COLO829 (cell line): ENCODE results near the gene MAGED2.
"Not testable (repeated sequence)": the region's sequence is repeated elsewhere in the genome, so short reads cannot be mapped to it uniquely, and the experiment has no call there.

Source experiments
- DNase-seq: peaks from one replicate; pipeline ENCODE4 v3.0.0; 2012; ENCODE audit warnings: low spot score

The MAGED2 gene

DNA sequence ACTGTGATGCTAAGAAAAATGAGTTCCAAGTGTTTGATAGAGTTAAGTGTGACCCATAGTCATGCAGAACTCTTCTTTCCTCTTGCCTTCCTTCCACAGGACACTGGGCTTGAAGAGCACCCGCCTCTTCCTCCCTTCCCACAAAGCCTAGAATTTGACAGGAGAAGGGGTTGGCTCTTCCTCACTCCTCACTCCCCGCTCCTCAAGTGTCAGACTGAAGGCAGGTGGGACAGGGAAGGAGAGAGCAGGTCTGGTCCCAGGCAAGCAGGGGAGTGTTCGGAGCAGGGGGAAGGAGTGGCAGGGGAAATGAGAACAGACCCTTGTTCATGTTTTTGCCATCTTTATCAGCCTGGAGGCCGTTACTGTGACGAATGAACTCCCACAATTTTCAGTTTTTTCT is 10.7 kb downstream of the MAGED2 start:
- no peak for DNase-seq

DNA sequence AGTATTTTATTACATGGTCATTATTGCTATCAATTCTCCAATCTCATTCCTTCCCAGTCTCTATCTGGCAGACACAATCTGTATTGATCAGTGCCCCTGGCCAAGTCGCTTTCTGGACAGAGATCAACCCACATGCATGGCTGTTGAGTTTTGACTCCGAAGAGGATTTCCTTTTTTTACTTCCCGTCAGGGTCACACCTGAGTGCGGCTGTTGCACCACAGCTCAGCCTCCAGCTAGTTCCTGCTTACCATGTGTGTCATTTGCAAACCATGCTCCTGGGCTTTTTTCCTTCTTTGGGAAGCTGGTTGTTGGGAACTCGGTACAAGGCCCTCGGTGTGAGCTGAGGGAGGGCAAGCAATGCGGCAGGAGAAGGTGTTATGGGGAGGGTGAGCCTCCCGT is 11.7 kb downstream of the MAGED2 start:
- DNase-seq: no peak

DNA sequence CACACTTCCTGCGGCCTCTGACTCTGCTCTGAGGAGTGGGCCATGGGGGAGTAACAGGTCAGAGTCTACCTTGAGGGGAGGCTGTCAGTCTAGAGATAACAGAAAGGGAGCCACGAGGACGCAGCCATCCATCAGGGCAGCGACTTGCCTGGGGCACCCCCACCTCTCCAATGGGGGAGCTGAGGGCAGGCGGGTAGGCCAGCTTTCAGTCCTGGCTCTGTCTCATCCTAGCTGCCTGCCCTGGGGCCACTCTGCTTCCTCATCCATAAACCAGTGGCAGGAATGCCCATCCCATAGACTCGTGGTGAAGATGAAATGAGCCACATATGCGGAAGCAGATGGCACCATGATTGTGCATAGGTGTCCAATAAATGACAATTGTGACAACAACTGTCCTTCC is 13.2 kb downstream of the MAGED2 start:
- no peak for DNase-seq

DNA sequence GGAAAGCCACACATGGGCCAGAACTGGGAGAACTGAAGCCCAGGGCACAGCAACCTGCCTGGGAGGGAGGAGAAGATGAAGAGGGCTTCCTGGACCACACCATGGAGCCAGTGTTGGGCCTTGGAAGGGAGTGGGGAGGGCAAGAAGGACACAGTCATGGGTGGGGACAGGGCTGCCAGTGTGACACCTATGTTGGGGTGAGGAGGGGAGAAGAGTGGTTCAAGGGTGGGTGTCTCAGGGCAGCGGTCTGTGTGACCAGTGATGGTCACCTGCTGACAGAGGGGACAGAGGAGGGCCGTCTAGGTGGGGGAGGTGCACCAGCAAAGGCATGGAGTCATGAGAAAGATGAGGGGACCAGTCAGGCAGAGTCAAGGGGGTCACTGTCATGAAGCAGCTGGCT is 13.8 kb downstream of the MAGED2 start:
- no peak for DNase-seq

DNA sequence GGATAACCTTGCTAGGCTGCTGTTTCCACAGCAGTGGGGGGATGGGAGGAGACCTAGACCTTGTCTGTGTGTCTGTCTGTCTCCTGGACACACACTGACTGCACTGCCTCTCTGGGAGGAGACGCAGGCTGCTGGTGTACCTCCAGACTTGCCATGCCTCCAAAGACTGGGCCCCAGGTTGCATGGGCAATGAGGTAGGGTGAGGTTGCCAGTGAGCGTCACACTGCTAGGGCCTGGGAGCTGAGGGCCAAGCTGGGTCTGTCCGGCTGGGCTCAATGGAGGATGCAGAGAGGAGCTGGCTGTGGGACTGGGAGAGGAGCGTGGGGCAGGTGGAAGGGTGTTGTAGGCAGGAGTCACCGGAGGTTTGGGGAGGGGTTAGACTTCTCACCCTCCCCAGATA is 16.6 kb downstream of the MAGED2 start:
- DNase-seq: no peak

DNA sequence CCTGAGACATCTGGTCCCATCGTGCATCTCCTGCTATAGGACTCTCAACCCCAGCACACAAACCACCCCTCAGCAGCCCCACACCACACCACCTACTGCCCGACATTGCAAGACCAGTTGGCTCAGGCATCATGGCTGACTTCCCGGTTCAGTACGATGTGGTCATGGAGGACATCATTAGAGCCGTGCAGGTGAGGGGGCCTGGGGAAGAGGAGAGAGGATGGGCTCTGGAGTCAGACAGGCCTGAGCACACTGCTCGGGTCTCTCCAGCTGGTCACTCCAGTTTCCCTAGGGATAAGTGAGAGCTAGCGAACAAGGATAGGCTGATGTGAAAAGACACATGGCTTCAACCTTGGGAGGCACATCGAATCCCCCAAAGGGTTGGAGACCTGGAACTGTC is 17.2 kb downstream of the MAGED2 start:
- DNase-seq: no peak

DNA sequence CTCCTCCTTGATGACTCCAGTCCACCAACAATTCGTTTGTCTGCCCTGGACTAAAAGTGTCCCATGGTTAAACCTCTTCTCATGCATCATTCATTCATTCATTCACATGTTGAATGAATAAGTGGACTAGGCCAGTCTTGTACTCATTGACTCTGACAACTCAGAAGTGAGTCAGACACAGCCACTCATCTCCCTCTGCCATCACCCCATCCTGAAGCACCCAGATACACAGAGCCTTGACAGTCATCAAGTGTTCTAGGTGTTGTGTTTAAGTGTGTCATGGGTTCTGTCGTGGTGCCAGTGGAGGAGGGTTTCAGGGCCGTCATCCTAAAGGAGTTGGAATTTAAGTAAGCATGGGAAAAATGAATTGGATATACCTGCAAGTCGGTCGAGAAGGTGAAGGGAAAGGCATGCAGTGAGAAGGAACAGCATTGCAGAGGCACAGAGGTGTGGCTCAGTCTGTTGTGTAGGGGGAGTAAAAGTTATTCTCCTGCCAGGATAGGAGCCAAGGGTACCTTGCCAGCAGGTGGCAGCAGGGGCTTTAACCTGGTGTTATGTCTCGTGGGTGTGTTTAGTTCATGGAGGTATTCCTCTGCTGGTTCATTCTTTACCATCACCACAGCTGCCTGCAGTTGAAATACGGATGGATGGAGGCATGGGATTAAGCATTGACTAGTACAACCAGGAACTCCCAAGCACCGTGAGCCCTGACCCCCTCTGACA is 18.3 kb downstream of the MAGED2 start:
- DNase-seq: no peak

DNA sequence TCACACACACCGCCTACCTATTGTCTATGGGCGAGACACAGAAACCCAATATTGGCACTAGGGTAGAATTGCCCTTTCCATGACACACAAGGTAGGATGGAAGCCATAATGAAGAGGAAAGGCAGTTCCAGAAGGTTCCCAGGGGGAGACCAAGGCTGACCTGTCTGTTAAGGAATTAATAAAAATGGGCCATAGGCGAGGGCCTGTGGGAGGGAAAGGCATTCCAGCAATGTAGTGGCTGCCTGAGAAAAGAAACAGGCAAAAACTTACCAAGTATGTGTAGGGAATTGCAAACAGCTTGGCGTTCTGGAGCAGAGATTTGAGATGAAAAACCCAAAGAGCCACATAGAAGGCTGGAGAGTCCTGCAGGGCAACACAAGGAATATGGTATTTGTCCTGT is 19.1 kb downstream of the MAGED2 start:
- DNase-seq: no peak

DNA sequence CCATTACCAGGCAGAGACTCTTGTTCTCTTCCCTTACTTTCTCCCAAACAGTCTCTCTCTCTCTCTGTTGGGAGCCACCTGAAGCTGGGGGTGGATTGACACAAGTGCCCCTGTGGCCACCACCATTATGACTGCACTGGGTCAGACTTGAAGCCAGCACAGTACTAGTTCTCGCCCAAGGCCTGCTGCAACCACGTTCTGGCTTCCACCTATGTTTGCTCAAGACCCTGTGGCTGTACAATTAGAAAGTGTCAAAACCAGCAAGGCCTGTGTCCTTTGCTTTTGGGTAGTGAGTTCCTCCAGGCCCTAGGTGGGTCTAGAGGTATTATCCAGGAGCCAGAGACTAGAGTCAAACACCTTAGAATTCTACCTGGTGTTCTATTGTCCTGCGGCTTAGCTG is 31.0 kb downstream of the MAGED2 start:
- no peak for DNase-seq

DNA sequence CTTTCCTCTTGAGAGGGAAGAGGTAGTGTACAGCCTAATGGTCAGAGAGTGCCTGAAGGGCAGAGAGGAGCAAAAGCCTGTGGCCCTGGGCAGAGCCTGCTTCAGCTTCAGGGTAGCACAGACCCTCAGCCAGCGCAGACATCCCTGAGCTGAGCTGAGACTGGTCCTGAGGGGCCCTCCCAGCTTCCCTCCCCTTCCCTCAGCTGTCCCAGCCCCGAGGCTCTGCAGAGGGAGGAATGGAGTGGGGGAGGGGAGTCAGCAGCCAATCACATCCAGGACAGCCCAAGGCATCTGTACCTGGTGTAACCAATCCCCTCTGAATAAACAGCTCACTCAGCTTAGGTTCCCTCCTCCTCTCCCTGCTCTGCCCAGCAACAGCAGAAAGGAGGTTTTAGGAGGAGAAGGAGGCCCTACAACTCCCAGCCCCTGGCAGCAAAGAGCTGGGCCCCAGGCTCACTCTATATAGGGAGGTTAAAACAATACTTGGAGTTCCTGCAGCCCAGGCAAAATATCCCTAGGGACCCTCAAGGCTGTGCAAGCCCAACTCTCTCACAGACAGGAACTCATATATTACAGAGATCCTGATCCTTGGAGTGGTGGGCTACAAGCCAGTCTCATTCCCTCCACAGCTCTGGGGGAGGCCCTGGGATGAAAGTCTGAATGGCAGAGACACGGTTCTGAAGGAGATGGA is 33.8 kb downstream of the MAGED2 start:
- DNase-seq: not testable (repeated sequence)

DNA sequence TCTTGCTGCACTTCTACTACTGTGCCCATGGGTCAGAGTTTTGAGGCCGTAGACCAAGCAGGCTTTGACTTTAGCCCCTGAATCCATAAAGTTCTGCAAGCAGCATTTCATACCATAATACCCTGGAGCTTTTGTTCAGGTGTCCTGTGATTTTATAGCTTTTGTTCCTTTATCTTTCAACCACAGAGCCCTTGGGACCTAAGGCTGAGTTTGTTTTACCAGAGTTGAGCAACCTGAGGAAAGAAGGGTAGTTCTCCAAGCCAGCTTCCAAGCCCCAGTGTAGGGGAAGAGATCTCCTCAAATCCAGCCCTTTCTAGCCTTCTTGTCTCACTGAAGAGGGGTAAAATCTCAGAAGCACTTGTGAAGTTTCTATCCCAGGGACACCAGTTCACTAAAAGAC is 35.1 kb downstream of the MAGED2 start:
- DNase-seq: no peak

DNA sequence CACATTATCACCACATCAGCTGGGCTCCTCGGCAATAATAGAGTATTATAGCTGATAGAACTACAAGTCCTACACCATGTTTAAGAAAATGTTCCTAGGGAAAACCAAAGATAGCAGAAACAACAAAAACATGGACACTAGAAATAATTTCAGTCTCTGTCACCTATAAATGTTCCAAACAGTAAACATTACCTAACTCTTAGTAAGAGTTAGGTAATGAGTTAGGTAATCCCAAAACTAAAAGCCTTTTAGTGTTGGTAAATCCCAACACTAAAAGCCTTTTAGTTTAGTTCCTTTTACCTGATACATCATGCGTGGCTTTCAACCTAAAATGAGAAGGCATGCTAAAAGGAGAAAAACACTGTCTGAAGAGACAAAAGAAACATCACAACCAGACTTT is 35.5 kb downstream of the MAGED2 start:
- DNase-seq: no peak

DNA sequence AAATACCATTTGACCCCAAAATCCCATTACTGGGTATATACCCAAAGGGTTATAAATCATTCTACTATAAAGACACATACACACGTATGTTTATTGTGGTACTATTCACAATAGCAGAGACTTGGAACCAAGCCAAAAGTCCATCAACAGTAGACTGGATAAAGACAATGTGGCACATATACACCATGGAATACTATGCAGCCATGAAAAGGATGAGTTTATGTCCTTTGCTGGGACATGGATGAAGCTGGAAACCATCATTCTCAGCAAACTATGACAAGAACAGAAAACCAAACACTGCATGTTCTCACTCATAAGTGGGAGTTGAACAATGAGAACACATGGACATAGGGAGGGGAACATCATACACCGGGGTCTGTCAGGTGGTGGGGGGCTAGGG is 40.2 kb downstream of the MAGED2 start:
- not testable (repeated sequence) for DNase-seq

DNA sequence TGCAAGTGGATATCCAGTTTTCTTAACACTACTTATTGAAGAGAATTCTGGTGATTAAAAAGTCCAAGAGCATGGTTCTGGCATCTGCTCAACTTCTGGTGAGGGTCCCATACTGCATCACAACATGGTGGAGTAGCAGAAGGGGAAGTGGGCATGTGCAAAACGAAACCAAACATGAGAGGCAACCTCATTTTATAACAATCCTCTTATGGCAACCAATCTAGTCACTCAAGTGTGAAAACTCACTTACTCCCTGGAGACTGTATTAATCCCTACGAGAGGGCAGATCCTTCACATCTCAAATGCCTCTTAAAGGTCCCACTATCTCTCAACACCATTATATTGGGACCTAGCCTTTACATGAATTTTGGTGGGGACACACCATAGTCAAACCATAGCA is 57.7 kb downstream of the MAGED2 start:
- DNase-seq: no peak
